ENCODE results near the gene SRGAP3. TPM values are rescaled to one million over a fixed set of nuclear protein-coding genes. Genes with fewer than 3 reads are reported as not detected.

Gene SRGAP3
- total and polyA plus RNA-seq, 8 donors = 5.1 to 28.9 (median 22.4) TPM

GRCh38 chr3:9190276-9190675 is 59.2 kb downstream of the SRGAP3 start:
- DNase-seq = no peak
- ATAC-seq = no peak
- Histone ChIP-seq H3K4me1 (no peaks in the 10 kb centered on the region), H3K36me3 (no peaks in the 10 kb centered on the region), H3K27ac (no peak overlapping the region), H3K4me3 (no peak overlapping the region), H3K27me3 (no peaks in the 10 kb centered on the region), H3K9me3 (no peaks in the 10 kb centered on the region)
- intact Hi-C loops (cut with DNase I) = no loop called here
- TF ChIP-seq CTCF (IDR thresholded peaks at IDR 0.05) = no peak

- TF ChIP-seq CTCF (IDR thresholded peaks at IDR 0.05) = no peak
- DNase-seq = no peak
- intact Hi-C loops (cut with DNase I) = no loop called here
- ATAC-seq = no peak
- Histone ChIP-seq H3K9me3 (no peaks in the 10 kb centered on the region), H3K36me3 (no peaks in the 10 kb centered on the region), H3K4me3 (no peak overlapping the region), H3K27ac (no peak overlapping the region), H3K27me3 (no peaks in the 10 kb centered on the region), H3K4me1 (no peaks in the 10 kb centered on the region)
Observed at GRCh38 chr3:9188583-9188982, 60.9 kb downstream of the SRGAP3 start.

- H3K27me3 ChIP-seq = no peaks in the 10 kb centered on the region
- ATAC-seq = no peak
- H3K9me3 ChIP-seq = no peaks in the 10 kb centered on the region
- TF ChIP-seq CTCF (IDR thresholded peaks at IDR 0.05) = no peak
- no peak overlapping the region for H3K4me3 ChIP-seq
- intact Hi-C loops (cut with DNase I) = no loop called here
- no peaks in the 10 kb centered on the region for H3K4me1 ChIP-seq
- DNase-seq = no peak
- no peak overlapping the region for H3K27ac ChIP-seq
- H3K36me3 ChIP-seq = no peaks in the 10 kb centered on the region
Observed at GRCh38 chr3:9185701-9186100, 63.7 kb downstream of the SRGAP3 start.

- intact Hi-C loops (cut with DNase I) = no loop called here
- TF ChIP-seq CTCF (IDR thresholded peaks at IDR 0.05) = no peak
- Histone ChIP-seq H3K27ac (no peak overlapping the region), H3K4me3 (no peak overlapping the region), H3K27me3 (no peaks in the 10 kb centered on the region), H3K36me3 (no peaks in the 10 kb centered on the region), H3K9me3 (no peaks in the 10 kb centered on the region), H3K4me1 (peaks cover 0 to 6% of the 10 kb centered on the region in 2 donors)
- DNase-seq (no peak), ATAC-seq (no peak)
Observed at GRCh38 chr3:9185046-9185445, 64.4 kb downstream of the SRGAP3 start.

- no peak for TF ChIP-seq CTCF (IDR thresholded peaks at IDR 0.05)
- Histone ChIP-seq H3K9me3 (no peaks in the 10 kb centered on the region), H3K4me3 (no peak overlapping the region), H3K4me1 (peaks cover 0 to 6% of the 10 kb centered on the region in 2 donors), H3K27ac (no peak overlapping the region), H3K27me3 (no peaks in the 10 kb centered on the region), H3K36me3 (no peaks in the 10 kb centered on the region)
- no peak for DNase-seq
- ATAC-seq = no peak
- intact Hi-C loops (cut with DNase I) = no loop called here
Observed at GRCh38 chr3:9184461-9184835, 65.0 kb downstream of the SRGAP3 start.
